IPS-20b (cell line): ENCODE measurements around the gene SENP7.

Source experiments
- H3K27ac ChIP-seq: one replicate; pipeline ENCODE4 v1.5.1; 2013; ENCODE audit warnings: low read length
- H3K27me3 ChIP-seq: 2 replicates; pipeline ENCODE4 v1.6.1; 2013; ENCODE audit warnings: mild to moderate bottlenecking, low read length, inconsistent platforms; ENCODE audit not compliant: insufficient read depth
- H3K36me3 ChIP-seq: 2 replicates; pipeline ENCODE4 v1.6.1; 2013; ENCODE audit warnings: low read depth, mild to moderate bottlenecking, inconsistent platforms, low read length, moderate library complexity; ENCODE audit not compliant: insufficient read depth
- H3K4me1 ChIP-seq: 2 replicates; pipeline ENCODE4 v1.6.1; 2013; ENCODE audit warnings: mild to moderate bottlenecking, control low read depth, inconsistent platforms, low read length, moderate library complexity; ENCODE audit not compliant: insufficient read depth
- H3K4me3 ChIP-seq: 2 replicates; pipeline ENCODE4 v1.5.1; 2013; ENCODE audit warnings: mild to moderate bottlenecking, low read length, inconsistent platforms
- H3K9ac ChIP-seq: 2 replicates; pipeline ENCODE4 v1.6.1; 2013; ENCODE audit warnings: low read depth, mild to moderate bottlenecking, inconsistent platforms, low read length, moderate library complexity
- H3K9me3 ChIP-seq: 2 replicates; pipeline ENCODE4 v1.6.1; 2013; ENCODE audit warnings: mild to moderate bottlenecking, low read depth, low read length, inconsistent platforms; ENCODE audit not compliant: insufficient read depth

The SENP7 gene

GRCh38 chr3:101535221-101535620 lies 22.2 kb upstream of the SENP7 start:
- H3K27me3 ChIP-seq: no peaks in the 10 kb centered on the region
- H3K9ac ChIP-seq: no peak overlapping the region
- no peak overlapping the region for H3K4me3 ChIP-seq
- no peak overlapping the region for H3K27ac ChIP-seq
- H3K4me1 ChIP-seq: peaks cover 19% of the 10 kb centered on the region
- 0 out of 2 replicates have a peak, but pooled peaks cover 4% of the 10 kb centered on the region for H3K9me3 ChIP-seq
- H3K36me3 ChIP-seq: no peaks in the 10 kb centered on the region

- Histone ChIP-seq H3K27me3 (no peaks in the 10 kb centered on the region), H3K36me3 (no peaks in the 10 kb centered on the region), H3K9ac (no peak overlapping the region), H3K4me1 (peaks cover 26% of the 10 kb centered on the region), H3K4me3 (no peak overlapping the region), H3K9me3 (peaks cover 5% of the 10 kb centered on the region; the same call in 1 of the 2 replicates), H3K27ac (no peak overlapping the region)
Observed at GRCh38 chr3:101533603-101533968, 20.6 kb upstream of the SENP7 start.

GRCh38 chr3:101532783-101533602 lies 20.0 kb upstream of the SENP7 start:
- H3K27ac ChIP-seq: no peak overlapping the region
- peaks cover 26% of the 10 kb centered on the region for H3K4me1 ChIP-seq
- H3K27me3 ChIP-seq: no peaks in the 10 kb centered on the region
- H3K9me3 ChIP-seq: peaks cover 5% of the 10 kb centered on the region; the same call in 1 of the 2 replicates
- no peaks in the 10 kb centered on the region for H3K36me3 ChIP-seq
- no peak overlapping the region for H3K9ac ChIP-seq
- H3K4me3 ChIP-seq: no peak overlapping the region

GRCh38 chr3:101531473-101532086 lies 18.6 kb upstream of the SENP7 start:
- no peak overlapping the region for H3K27ac ChIP-seq

GRCh38 chr3:101530686-101531047 lies 17.7 kb upstream of the SENP7 start:
- Histone ChIP-seq H3K27me3 (no peaks in the 10 kb centered on the region), H3K4me1 (peaks cover 26% of the 10 kb centered on the region), H3K36me3 (no peaks in the 10 kb centered on the region), H3K9ac (peak overlapping the region; percentile 45; the same call in 1 of the 2 replicates), H3K9me3 (peaks cover 9% of the 10 kb centered on the region), H3K4me3 (peak overlapping the region; percentile 28; the same call in 1 of the 2 replicates), H3K27ac (peak overlapping the region; percentile 31)

More at GRCh38 chr3:101531473-101532086, 18.6 kb upstream of the SENP7 start:
- Histone ChIP-seq H3K4me1 (peaks cover 26% of the 10 kb centered on the region), H3K27me3 (no peaks in the 10 kb centered on the region), H3K9ac (no peak overlapping the region), H3K9me3 (peaks cover 5% of the 10 kb centered on the region; the same call in 1 of the 2 replicates), H3K36me3 (no peaks in the 10 kb centered on the region), H3K4me3 (no peak overlapping the region)

- H3K4me3 ChIP-seq: peak overlapping the region; percentile 28; the same call in 1 of the 2 replicates
- H3K9ac ChIP-seq: peak overlapping the region; percentile 45; the same call in 1 of the 2 replicates
- no peaks in the 10 kb centered on the region for H3K27me3 ChIP-seq
- peaks cover 10% of the 10 kb centered on the region for H3K9me3 ChIP-seq
- no peaks in the 10 kb centered on the region for H3K36me3 ChIP-seq
- peaks cover 26% of the 10 kb centered on the region for H3K4me1 ChIP-seq
- H3K27ac ChIP-seq: peak overlapping the region; percentile 31
Observed at GRCh38 chr3:101529816-101530685, 17.0 kb upstream of the SENP7 start.

- Histone ChIP-seq H3K4me3 (no peak overlapping the region), H3K4me1 (peaks cover 26% of the 10 kb centered on the region), H3K9ac (no peak overlapping the region), H3K27me3 (no peaks in the 10 kb centered on the region), H3K36me3 (no peaks in the 10 kb centered on the region), H3K9me3 (peaks cover 10% of the 10 kb centered on the region), H3K27ac (no peak overlapping the region)
Observed at GRCh38 chr3:101527906-101528305, 14.9 kb upstream of the SENP7 start.

GRCh38 chr3:101527441-101527840 lies 14.4 kb upstream of the SENP7 start:
- Histone ChIP-seq H3K27me3 (no peaks in the 10 kb centered on the region), H3K9ac (no peak overlapping the region), H3K4me3 (no peak overlapping the region), H3K9me3 (peaks cover 10% of the 10 kb centered on the region), H3K27ac (no peak overlapping the region), H3K4me1 (peaks cover 23% of the 10 kb centered on the region; the same call in 1 of the 2 replicates), H3K36me3 (no peaks in the 10 kb centered on the region)

GRCh38 chr3:101521211-101521701 lies 8.2 kb upstream of the SENP7 start:
- Histone ChIP-seq H3K9ac (no peak overlapping the region), H3K4me1 (peaks cover 5% of the 10 kb centered on the region; the same call in 1 of the 2 replicates), H3K9me3 (peaks cover 5% of the 10 kb centered on the region; the same call in 1 of the 2 replicates), H3K27ac (no peak overlapping the region), H3K36me3 (no peaks in the 10 kb centered on the region), H3K27me3 (peaks cover 3% of the 10 kb centered on the region; the same call in 1 of the 2 replicates), H3K4me3 (no peak overlapping the region)

- H3K4me3 ChIP-seq: no peak overlapping the region
- peaks cover 5% of the 10 kb centered on the region; the same call in 1 of the 2 replicates for H3K4me1 ChIP-seq
- no peak overlapping the region for H3K9ac ChIP-seq
Observed at GRCh38 chr3:101519685-101520365, 6.8 kb upstream of the SENP7 start.

More at GRCh38 chr3:101519685-101520365, 6.8 kb upstream of the SENP7 start:
- Histone ChIP-seq H3K9me3 (no peaks in the 10 kb centered on the region), H3K36me3 (no peaks in the 10 kb centered on the region), H3K27me3 (peaks cover 3% of the 10 kb centered on the region; the same call in 1 of the 2 replicates), H3K27ac (no peak overlapping the region)
